ENCODE results near the gene PPP1R9A. TPM values are rescaled to one million over a fixed set of nuclear protein-coding genes. Genes with fewer than 3 reads are reported as not detected.

PPP1R9A gene
- total and polyA plus RNA-seq, 7 donors = 1.8 to 51.3 (median 43.5) TPM

GRCh38 chr7:94957061-94957460, 49.7 kb downstream of the PPP1R9A start:
- intact Hi-C loops (cut with DNase I) = no loop called here
- no peaks in the 10 kb centered on the region for H3K36me3 ChIP-seq
- H3K4me1 ChIP-seq = peaks cover 0 to 22% (median 12%) of the 10 kb centered on the region in 4 donors
- 90 to 93% methylated on average over 1 of the region's 1 CpG for WGBS, 2 donors
- TF ChIP-seq CTCF (IDR thresholded peaks at IDR 0.05) = no peak
- TF ChIP-seq POLR2A (IDR thresholded peaks at IDR 0.05) = no peak
- no peak for TF ChIP-seq EP300 (IDR thresholded peaks at IDR 0.05)
- TF ChIP-seq POLR2AphosphoS5 (IDR thresholded peaks at IDR 0.05) = no peak
- H3K9me3 ChIP-seq = no peaks in the 10 kb centered on the region
- no peaks in the 10 kb centered on the region for H3K27me3 ChIP-seq
- H3K27ac ChIP-seq = no peak overlapping the region
- no peak for DNase-seq
- H3K4me3 ChIP-seq = no peak overlapping the region

GRCh38 chr7:94962661-94963060, 55.3 kb downstream of the PPP1R9A start:
- peaks cover 0 to 23% (median 12%) of the 10 kb centered on the region in 4 donors for H3K4me1 ChIP-seq
- no peaks in the 10 kb centered on the region for H3K36me3 ChIP-seq
- no peak overlapping the region for H3K4me3 ChIP-seq
- 89 to 91% methylated on average over 2 of the region's 2 CpGs for WGBS, 2 donors
- H3K27ac ChIP-seq = no peak overlapping the region
- intact Hi-C loops (cut with DNase I) = no loop called here
- no peak for TF ChIP-seq POLR2A (IDR thresholded peaks at IDR 0.05)
- no peak for TF ChIP-seq EP300 (IDR thresholded peaks at IDR 0.05)
- no peak for TF ChIP-seq POLR2AphosphoS5 (IDR thresholded peaks at IDR 0.05)
- TF ChIP-seq CTCF (IDR thresholded peaks at IDR 0.05) = no peak
- H3K27me3 ChIP-seq = no peaks in the 10 kb centered on the region
- no peak for DNase-seq
- no peaks in the 10 kb centered on the region for H3K9me3 ChIP-seq

GRCh38 chr7:94969434-94970084, 62.2 kb downstream of the PPP1R9A start:
- Histone ChIP-seq H3K27ac (no peak overlapping the region), H3K36me3 (no peaks in the 10 kb centered on the region), H3K27me3 (no peaks in the 10 kb centered on the region), H3K4me3 (no peak overlapping the region), H3K4me1 (peaks cover 0 to 42% (median 32%) of the 10 kb centered on the region in 4 donors), H3K9me3 (peaks cover 0 to 1% (median 0%) of the 10 kb centered on the region in 4 donors)
- TF ChIP-seq POLR2A (IDR thresholded peaks at IDR 0.05) (no peak), POLR2AphosphoS5 (IDR thresholded peaks at IDR 0.05) (no peak), CTCF (IDR thresholded peaks at IDR 0.05) (no peak)
- DNase-seq = no peak
- intact Hi-C loops (cut with DNase I) = no loop called here
- 58 to 64% methylated on average over 8 of the region's 8 CpGs for WGBS, 2 donors

DNA sequence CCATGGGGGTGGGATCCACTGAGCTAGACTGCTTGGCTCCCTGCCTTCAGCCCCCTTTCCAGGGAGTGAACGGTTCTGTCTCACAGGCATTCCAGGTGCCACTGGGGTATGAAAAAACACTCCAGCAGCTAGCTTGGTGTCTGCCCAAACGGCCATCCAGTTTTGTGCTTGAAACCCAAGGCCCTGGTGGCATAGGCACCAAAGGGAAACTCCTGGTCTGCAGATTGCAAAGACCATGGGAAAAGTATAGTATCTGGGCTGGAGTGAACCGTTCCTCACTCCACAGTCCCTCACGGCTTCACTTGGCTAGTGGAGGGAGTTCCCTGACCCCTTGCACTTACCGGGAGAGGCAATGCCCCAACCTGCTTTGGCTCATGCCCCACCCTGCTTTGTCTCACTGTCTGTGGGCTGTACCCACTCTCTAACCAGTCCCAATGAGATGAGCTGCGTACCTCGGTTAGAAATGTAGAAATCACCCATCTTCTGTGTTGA, 62.7 kb downstream of the PPP1R9A start:
- Histone ChIP-seq H3K9me3 (peaks cover 0 to 1% (median 0%) of the 10 kb centered on the region in 4 donors), H3K4me1 (peaks cover 0 to 48% (median 38%) of the 10 kb centered on the region in 4 donors), H3K4me3 (no peak overlapping the region), H3K27me3 (no peaks in the 10 kb centered on the region), H3K36me3 (no peaks in the 10 kb centered on the region), H3K27ac (no peak overlapping the region)
- TF ChIP-seq CTCF (IDR thresholded peaks at IDR 0.05) = no peak
- no peak for TF ChIP-seq EP300 (IDR thresholded peaks at IDR 0.05)
- no peak for TF ChIP-seq POLR2AphosphoS5 (IDR thresholded peaks at IDR 0.05)
- no peak for TF ChIP-seq POLR2A (IDR thresholded peaks at IDR 0.05)
- 94% methylated on average over 7 of the region's 7 CpGs for WGBS, 2 donors
- DNase-seq = no peak
- intact Hi-C loops (cut with DNase I) = no loop called here

Measured in sigmoid colon (tissue), 7 donors.